CD4-positive, CD25-positive, alpha-beta regulatory T cell (primary cell): ENCODE results near the gene HCN3. TPM values are rescaled to one million over a fixed set of nuclear protein-coding genes. Genes with fewer than 3 reads are reported as not detected.
"Not testable (repeated sequence)": the region's sequence is repeated elsewhere in the genome, so short reads cannot be mapped to it uniquely, and the experiment has no call there.

Experiments used
- ATAC-seq, 2 donors: fragments of 150-1000 bp; cut with Tn5 transposase; one replicate each; pipeline ENCODE4 v1.10.0; 2021; ENCODE audit warnings: low read depth in 2 of 2, moderate number of reproducible peaks in 2 of 2, moderate library complexity in 1 of 2
- DNase-seq, 3 donors: peaks; one replicate each; pipeline versions ENCODE4 v3.0.0 to v3.0.0-alpha.2; 2012 to 2022; ENCODE audit warnings: mixed read lengths in 1 of 3
- H3K27ac ChIP-seq: one replicate; pipeline ENCODE4 v1.7.0; 2013; ENCODE audit warnings: mild to moderate bottlenecking, low read length; ENCODE audit not compliant: insufficient read depth, poor library complexity, severe bottlenecking
- H3K27me3 ChIP-seq: one replicate; pipeline ENCODE4 v1.7.0; 2013; ENCODE audit warnings: low read length; ENCODE audit not compliant: control insufficient read depth, insufficient read depth
- H3K36me3 ChIP-seq: one replicate; pipeline ENCODE4 v1.7.0; 2013; ENCODE audit warnings: mild to moderate bottlenecking, low read length, moderate library complexity; ENCODE audit not compliant: control insufficient read depth, insufficient read depth
- H3K4me1 ChIP-seq: 2 replicates; pipeline ENCODE4 v1.7.0; 2013; ENCODE audit warnings: mild to moderate bottlenecking, low read length; ENCODE audit not compliant: insufficient read depth, control insufficient read depth, poor library complexity, severe bottlenecking
- H3K4me3 ChIP-seq: one replicate; pipeline ENCODE4 v1.7.0; 2013; ENCODE audit warnings: low read depth, mild to moderate bottlenecking, low read length, moderate library complexity
- H3K9me3 ChIP-seq, 2 experiments: 1 replicate in 1 of 2; 2 replicates in 1 of 2; pipeline ENCODE4 v1.7.0; 2013; ENCODE audit warnings: low read length in 2 of 2, mild to moderate bottlenecking in 1 of 2, moderate library complexity in 1 of 2; ENCODE audit not compliant: control insufficient read depth in 2 of 2
- H3K27ac Mint-ChIP-seq, 3 donors: one replicate each; pipeline ENCODE4 v1.8.0; 2020 to 2022; ENCODE audit warnings: mild to moderate bottlenecking in 3 of 3, mixed read lengths in 3 of 3, moderate library complexity in 2 of 3
- H3K27me3 Mint-ChIP-seq: one replicate; pipeline ENCODE4 v1.8.0; 2022; ENCODE audit warnings: mild to moderate bottlenecking, mixed read lengths
- H3K36me3 Mint-ChIP-seq: one replicate; pipeline ENCODE4 v1.8.0; 2020; ENCODE audit warnings: mixed read lengths
- H3K4me1 Mint-ChIP-seq, 4 donors: one replicate each; pipeline ENCODE4 v1.8.0; 2020 to 2022; ENCODE audit warnings: mixed read lengths in 4 of 4, mild to moderate bottlenecking in 1 of 4
- H3K4me3 Mint-ChIP-seq, 4 donors: one replicate each; pipeline ENCODE4 v1.8.0; 2020 to 2022; ENCODE audit warnings: mild to moderate bottlenecking in 4 of 4, mixed read lengths in 4 of 4, moderate library complexity in 3 of 4
- H3K9me3 Mint-ChIP-seq, 7 donors: one replicate each; pipeline ENCODE4 v1.8.0; 2020 to 2022; ENCODE audit warnings: mixed read lengths in 7 of 7, mild to moderate bottlenecking in 3 of 7, moderate library complexity in 2 of 7
- polyA plus RNA-seq, 4 donors: library from polyadenylated mRNA; unstranded; fragments of 300-500 nt; fragmentation: Illumina TruSeq; gene quantifications; one replicate each; pipeline ENCODE4 v1.2.3, GENCODE V29; 2021
- total RNA-seq: library from RNA; stranded (reverse); gene quantifications from one replicate; pipeline ENCODE4 v1.2.3, GENCODE V29; 2022

Gene HCN3
- total and polyA plus RNA-seq, 5 donors from 2014 or later = 0.07 to 1.5 (median 0.13) TPM; not detected in 1

DNA sequence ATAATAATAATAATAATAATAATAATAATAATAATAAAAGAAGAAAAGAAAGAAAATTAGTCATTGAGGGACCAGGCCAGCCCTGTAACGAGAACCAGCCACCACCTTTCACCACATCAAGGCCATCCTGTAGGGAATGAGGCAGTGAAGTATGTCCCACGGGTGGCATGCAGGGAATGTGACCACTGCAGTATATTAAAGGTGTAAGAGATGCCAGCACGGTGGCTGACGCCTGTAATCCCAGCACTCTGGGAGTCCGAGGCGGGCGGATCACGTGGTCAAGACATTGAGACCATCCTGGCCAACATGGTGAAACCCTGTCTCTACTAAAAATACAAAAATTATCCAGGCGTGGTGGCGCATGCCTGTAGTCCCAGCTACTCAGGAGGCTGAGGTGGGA is 13.7 kb downstream of the HCN3 start:
- peaks cover 22% of the 10 kb centered on the region for H3K27me3 Mint-ChIP-seq
- H3K4me1 Mint-ChIP-seq, H3K9me3 Mint-ChIP-seq, H3K36me3 Mint-ChIP-seq, H3K27ac ChIP-seq, H3K27ac Mint-ChIP-seq, H3K27me3 ChIP-seq, H3K36me3 ChIP-seq, H3K4me3 ChIP-seq, DNase-seq, H3K4me1 ChIP-seq, H3K4me3 Mint-ChIP-seq, ATAC-seq, H3K9me3 ChIP-seq: not testable (repeated sequence)

GRCh38 chr1:155293086-155293749 is 16.0 kb downstream of the HCN3 start:
- Histone ChIP-seq H3K4me1 (peaks cover 7% of the 10 kb centered on the region), H3K27me3 (peaks cover 7% of the 10 kb centered on the region), H3K4me3 (no peak overlapping the region), H3K9me3 (no peaks in the 10 kb centered on the region), H3K36me3 (no peaks in the 10 kb centered on the region), H3K27ac (no peak overlapping the region)
- no peak overlapping the region for H3K27ac Mint-ChIP-seq
- peaks cover 0 to 4% (median 0%) of the 10 kb centered on the region in 4 donors for H3K4me1 Mint-ChIP-seq
- DNase-seq = no peak
- H3K4me3 Mint-ChIP-seq = no peak overlapping the region
- no peak for ATAC-seq
- peaks cover 0 to 2% (median 0%) of the 10 kb centered on the region in 7 donors for H3K9me3 Mint-ChIP-seq
- H3K27me3 Mint-ChIP-seq = peaks cover 37% of the 10 kb centered on the region
- peaks cover 4% of the 10 kb centered on the region for H3K36me3 Mint-ChIP-seq

- no peak overlapping the region for H3K27ac Mint-ChIP-seq
- Histone ChIP-seq H3K4me1 (peaks cover 7% of the 10 kb centered on the region), H3K4me3 (no peak overlapping the region), H3K27me3 (peaks cover 7% of the 10 kb centered on the region), H3K36me3 (no peaks in the 10 kb centered on the region), H3K27ac (no peak overlapping the region), H3K9me3 (no peaks in the 10 kb centered on the region)
- peaks cover 33% of the 10 kb centered on the region for H3K27me3 Mint-ChIP-seq
- no peaks in the 10 kb centered on the region for H3K36me3 Mint-ChIP-seq
- DNase-seq (no peak), ATAC-seq (no peak)
- H3K4me3 Mint-ChIP-seq = no peak overlapping the region
- peaks cover 0 to 2% (median 0%) of the 10 kb centered on the region in 7 donors for H3K9me3 Mint-ChIP-seq
- H3K4me1 Mint-ChIP-seq = peaks cover 0 to 4% (median 0%) of the 10 kb centered on the region in 4 donors
Observed at GRCh38 chr1:155294520-155295182, 17.4 kb downstream of the HCN3 start.

DNA sequence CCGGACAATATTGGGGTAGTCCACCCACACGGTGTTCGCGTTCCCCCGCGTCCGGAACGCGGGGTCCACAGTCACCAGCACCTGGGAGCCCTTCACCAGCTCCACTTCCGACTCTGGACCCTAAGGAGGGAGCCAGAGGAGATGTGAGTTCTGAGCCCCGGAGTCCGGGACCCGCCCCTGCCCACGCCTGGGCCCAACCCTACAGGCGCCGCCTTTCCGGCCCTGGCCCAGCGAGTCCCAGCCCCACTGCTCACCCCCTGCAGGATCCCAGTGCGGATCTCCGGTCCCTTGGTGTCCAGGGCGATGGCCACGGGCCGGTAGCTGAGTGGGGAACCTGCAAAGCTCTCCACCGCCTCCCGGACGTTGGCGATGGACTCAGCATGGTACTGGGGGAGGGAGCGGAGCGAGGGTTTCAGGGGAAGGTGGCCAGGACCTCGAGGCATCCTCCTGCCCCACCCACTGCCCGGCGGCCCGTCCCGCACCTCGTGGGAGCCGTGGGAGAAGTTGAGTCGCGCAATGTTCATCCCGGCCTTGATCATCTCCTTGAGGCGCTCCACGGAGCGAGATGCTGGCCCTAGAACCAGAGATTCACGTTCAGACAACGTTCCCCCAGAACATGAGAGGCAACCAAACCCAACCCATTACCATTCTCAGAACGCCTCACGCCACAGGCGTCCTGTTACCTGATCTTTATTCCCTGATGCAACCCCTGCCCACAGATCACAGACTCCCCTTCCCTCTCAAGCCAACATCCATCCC is 18.1 kb downstream of the HCN3 start:
- H3K9me3 ChIP-seq = no peaks in the 10 kb centered on the region
- no peak overlapping the region for H3K27ac Mint-ChIP-seq
- H3K9me3 Mint-ChIP-seq = peaks cover 0 to 2% (median 0%) of the 10 kb centered on the region in 7 donors
- peaks cover 33% of the 10 kb centered on the region for H3K27me3 Mint-ChIP-seq
- no peak overlapping the region for H3K27ac ChIP-seq
- no peak overlapping the region for H3K4me3 ChIP-seq
- H3K4me3 Mint-ChIP-seq = no peak overlapping the region
- DNase-seq (no peak), ATAC-seq (no peak)
- no peaks in the 10 kb centered on the region for H3K36me3 Mint-ChIP-seq
- H3K27me3 ChIP-seq = peaks cover 7% of the 10 kb centered on the region
- no peaks in the 10 kb centered on the region for H3K36me3 ChIP-seq
- peaks cover 7% of the 10 kb centered on the region for H3K4me1 ChIP-seq
- H3K4me1 Mint-ChIP-seq = peaks cover 0 to 4% (median 0%) of the 10 kb centered on the region in 4 donors

DNA sequence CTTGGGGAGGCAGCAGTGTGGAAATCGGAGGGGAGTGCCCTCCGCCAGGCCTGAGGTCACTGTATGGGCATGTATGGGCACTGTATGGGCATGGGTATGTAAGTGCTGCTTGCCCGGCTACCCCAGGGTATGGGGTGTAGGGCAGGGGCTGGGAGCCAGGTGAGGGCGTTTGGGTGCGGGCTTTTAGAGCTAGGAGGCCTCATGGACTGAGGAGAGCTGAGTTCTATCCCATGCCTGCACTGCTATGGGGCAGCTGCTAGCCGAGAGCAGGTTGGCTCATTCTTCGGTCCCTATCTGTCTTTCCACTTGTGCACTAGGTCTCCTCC is 18.6 kb downstream of the HCN3 start:
- H3K4me3 ChIP-seq = no peak overlapping the region
- no peak for ATAC-seq
- Mint-ChIP-seq H3K27ac (no peak overlapping the region), H3K4me3 (no peak overlapping the region), H3K4me1 (peaks cover 0 to 4% (median 0%) of the 10 kb centered on the region in 4 donors), H3K27me3 (peaks cover 33% of the 10 kb centered on the region), H3K36me3 (no peaks in the 10 kb centered on the region), H3K9me3 (peaks cover 0 to 1% (median 0%) of the 10 kb centered on the region in 7 donors)
- no peak for DNase-seq
- H3K27me3 ChIP-seq = peaks cover 7% of the 10 kb centered on the region
- H3K27ac ChIP-seq = no peak overlapping the region
- H3K4me1 ChIP-seq = peaks cover 7% of the 10 kb centered on the region
- no peaks in the 10 kb centered on the region for H3K9me3 ChIP-seq
- no peaks in the 10 kb centered on the region for H3K36me3 ChIP-seq

- Mint-ChIP-seq H3K27me3 (peaks cover 33% of the 10 kb centered on the region), H3K36me3 (no peaks in the 10 kb centered on the region)
Observed at GRCh38 chr1:155296661-155297060, 19.4 kb downstream of the HCN3 start.

DNA sequence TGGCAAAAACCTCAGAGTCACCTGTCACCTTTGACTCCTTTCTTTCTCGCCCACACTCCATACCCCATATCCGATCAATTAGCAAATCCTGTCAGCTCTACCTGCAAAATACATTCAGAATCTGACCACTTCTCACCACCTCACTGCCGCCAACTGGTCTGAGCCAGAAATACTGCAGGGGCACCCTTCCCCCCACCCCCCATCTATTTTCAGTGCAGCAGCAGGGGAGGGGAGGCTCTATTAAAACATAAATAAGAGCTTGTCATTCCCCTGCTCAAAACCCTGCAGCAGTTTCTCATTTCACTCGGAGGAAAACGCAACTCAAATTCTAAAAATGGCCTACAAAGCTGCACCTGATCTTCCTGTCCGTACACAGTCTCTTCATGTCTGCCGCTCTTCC is 20.1 kb downstream of the HCN3 start:
- DNase-seq (no peak), ATAC-seq (no peak)
- H3K36me3 Mint-ChIP-seq = no peaks in the 10 kb centered on the region
- no peaks in the 10 kb centered on the region for H3K9me3 Mint-ChIP-seq
- H3K4me1 Mint-ChIP-seq = peaks cover 0 to 4% (median 0%) of the 10 kb centered on the region in 4 donors
- Histone ChIP-seq H3K36me3 (no peaks in the 10 kb centered on the region), H3K4me1 (peaks cover 7% of the 10 kb centered on the region), H3K27ac (no peak overlapping the region), H3K9me3 (no peaks in the 10 kb centered on the region), H3K4me3 (no peak overlapping the region), H3K27me3 (peaks cover 7% of the 10 kb centered on the region)
- no peak overlapping the region for H3K27ac Mint-ChIP-seq
- no peak overlapping the region for H3K4me3 Mint-ChIP-seq
- peaks cover 33% of the 10 kb centered on the region for H3K27me3 Mint-ChIP-seq

More at GRCh38 chr1:155296661-155297060, 19.4 kb downstream of the HCN3 start:
- H3K4me3 ChIP-seq = no peak overlapping the region
- H3K27me3 ChIP-seq = peaks cover 7% of the 10 kb centered on the region
- H3K27ac ChIP-seq = no peak overlapping the region
- no peaks in the 10 kb centered on the region for H3K9me3 ChIP-seq
- Mint-ChIP-seq H3K4me3 (no peak overlapping the region), H3K4me1 (peaks cover 0 to 4% (median 0%) of the 10 kb centered on the region in 4 donors), H3K27ac (no peak overlapping the region), H3K9me3 (no peaks in the 10 kb centered on the region)
- no peaks in the 10 kb centered on the region for H3K36me3 ChIP-seq
- ATAC-seq (no peak), DNase-seq (no peak)
- H3K4me1 ChIP-seq = peaks cover 7% of the 10 kb centered on the region
